ENCODE measurements around the gene CAMLG. TPM values are rescaled to one million over a fixed set of nuclear protein-coding genes. Genes with fewer than 3 reads are reported as not detected.

The CAMLG gene
- total and polyA plus RNA-seq, 2 donors (not counting 1 experiment from before 2014, with no cell fraction given) = 15.2 to 27.5 TPM

DNA sequence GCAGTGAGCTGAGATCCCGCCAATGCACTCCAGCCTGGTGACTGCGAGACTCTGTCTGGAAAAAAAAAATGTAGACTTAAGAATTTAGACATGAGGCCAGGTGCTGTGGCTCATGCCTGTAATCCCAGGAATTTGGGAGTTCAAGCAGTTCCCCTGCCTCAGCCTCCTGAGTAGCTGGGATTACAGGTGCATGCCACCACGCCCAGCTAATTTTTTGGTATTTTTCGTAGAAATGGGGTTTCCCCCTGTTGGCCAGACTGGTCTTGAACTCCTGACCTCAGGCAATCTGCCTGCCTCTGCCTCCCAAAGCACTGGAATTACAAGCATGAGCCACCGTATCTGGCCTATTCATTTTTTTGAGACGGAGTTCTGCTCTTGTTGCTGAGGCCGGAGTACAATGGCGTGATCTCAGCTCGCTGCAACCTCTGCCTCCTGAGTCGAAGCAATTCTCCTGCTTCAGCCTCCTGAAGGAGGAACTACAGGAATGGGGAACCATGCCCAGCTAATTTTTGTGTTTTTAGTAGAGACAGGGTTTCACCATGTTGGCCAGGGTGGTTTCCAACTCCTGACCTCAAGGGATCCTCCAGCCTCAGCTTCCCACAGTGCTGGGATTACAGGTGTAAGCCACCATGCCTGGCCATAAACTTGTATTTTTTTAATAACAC, 34.2 kb downstream of the CAMLG start:
- TF ChIP-seq, protein P1, sequence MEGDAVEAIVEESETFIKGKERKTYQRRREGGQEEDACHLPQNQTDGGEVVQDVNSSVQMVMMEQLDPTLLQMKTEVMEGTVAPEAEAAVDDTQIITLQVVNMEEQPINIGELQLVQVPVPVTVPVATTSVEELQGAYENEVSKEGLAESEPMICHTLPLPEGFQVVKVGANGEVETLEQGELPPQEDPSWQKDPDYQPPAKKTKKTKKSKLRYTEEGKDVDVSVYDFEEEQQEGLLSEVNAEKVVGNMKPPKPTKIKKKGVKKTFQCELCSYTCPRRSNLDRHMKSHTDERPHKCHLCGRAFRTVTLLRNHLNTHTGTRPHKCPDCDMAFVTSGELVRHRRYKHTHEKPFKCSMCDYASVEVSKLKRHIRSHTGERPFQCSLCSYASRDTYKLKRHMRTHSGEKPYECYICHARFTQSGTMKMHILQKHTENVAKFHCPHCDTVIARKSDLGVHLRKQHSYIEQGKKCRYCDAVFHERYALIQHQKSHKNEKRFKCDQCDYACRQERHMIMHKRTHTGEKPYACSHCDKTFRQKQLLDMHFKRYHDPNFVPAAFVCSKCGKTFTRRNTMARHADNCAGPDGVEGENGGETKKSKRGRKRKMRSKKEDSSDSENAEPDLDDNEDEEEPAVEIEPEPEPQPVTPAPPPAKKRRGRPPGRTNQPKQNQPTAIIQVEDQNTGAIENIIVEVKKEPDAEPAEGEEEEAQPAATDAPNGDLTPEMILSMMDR (IDR thresholded peaks at IDR 0.05) = no peak
- no peak for TF ChIP-seq EZH2 (IDR thresholded peaks at IDR 0.05; ENCODE audit: borderline replicate concordance, insufficient read depth, low read depth, low read length, poor library complexity, severe bottlenecking)
- no peaks in the 10 kb centered on the region for H4K20me1 ChIP-seq (ENCODE audit: control insufficient read depth, insufficient read depth, low read length, poor library complexity, severe bottlenecking)
- no peaks in the 10 kb centered on the region for H3K9me3 ChIP-seq (ENCODE audit: control extremely low read depth in 1 of 3, control insufficient read depth in 2 of 3, insufficient read depth in 1 of 3, low read length in 2 of 3)
- Mint-ChIP-seq H3K4me3 (no peak overlapping the region), H3K4me1 (peaks cover 4% of the 10 kb centered on the region), H3K9me3 (ENCODE audit: insufficient read depth) (no peaks in the 10 kb centered on the region), H3K27me3 (no peaks in the 10 kb centered on the region), H3K27ac (no peak overlapping the region)
- H3K79me2 ChIP-seq (ENCODE audit: control insufficient read depth, insufficient read depth, low read length) = no peaks in the 10 kb centered on the region
- ATAC-seq (ENCODE audit: low read depth) (no peak), DNase-seq (no peak)
- no peaks in the 10 kb centered on the region for H3K27me3 ChIP-seq (replicated peaks in 1 of 4; ENCODE audit: control extremely low read depth in 1 of 4, control insufficient read depth in 3 of 4, insufficient read depth in 4 of 4, low read length in 3 of 4)
- no peak overlapping the region for H3K4me3 ChIP-seq (ENCODE audit: control extremely low read depth in 1 of 5, extremely low read depth in 1 of 5, insufficient read depth in 1 of 5, low read depth in 2 of 5, low read length in 4 of 5)
- POLR2A ChIA-PET = no interaction called here
- intact Hi-C loops (cut with micrococcal nuclease) = no loop called here
- H3K36me3 ChIP-seq (replicated peaks in 1 of 2; ENCODE audit: control extremely low read depth in 1 of 2, control insufficient read depth in 1 of 2, extremely low read depth in 1 of 2, insufficient read depth in 2 of 2, low read length in 1 of 2) = peaks cover 8 to 47% of the 10 kb centered on the region in 2 experiments
- CTCF ChIA-PET = no interaction called here
- no peak overlapping the region for H3K9ac ChIP-seq (ENCODE audit: low read length)
- no peak overlapping the region for H2AFZ ChIP-seq (ENCODE audit: insufficient read depth, low read depth, low read length, poor library complexity, severe bottlenecking)
- H3K4me1 ChIP-seq (ENCODE audit: control insufficient read depth in 2 of 2, insufficient read depth in 2 of 2, low read length in 2 of 2) = no peaks in the 10 kb centered on the region
- H3K4me2 ChIP-seq (replicated peaks; ENCODE audit: low read depth, low read length, poor library complexity, severe bottlenecking) = no peak overlapping the region
- no peak overlapping the region for H3K27ac ChIP-seq (ENCODE audit: low read length in 2 of 2)
- 95% methylated on average over 10 of the region's 10 CpGs for WGBS (ENCODE audit: insufficient coverage)

DNA sequence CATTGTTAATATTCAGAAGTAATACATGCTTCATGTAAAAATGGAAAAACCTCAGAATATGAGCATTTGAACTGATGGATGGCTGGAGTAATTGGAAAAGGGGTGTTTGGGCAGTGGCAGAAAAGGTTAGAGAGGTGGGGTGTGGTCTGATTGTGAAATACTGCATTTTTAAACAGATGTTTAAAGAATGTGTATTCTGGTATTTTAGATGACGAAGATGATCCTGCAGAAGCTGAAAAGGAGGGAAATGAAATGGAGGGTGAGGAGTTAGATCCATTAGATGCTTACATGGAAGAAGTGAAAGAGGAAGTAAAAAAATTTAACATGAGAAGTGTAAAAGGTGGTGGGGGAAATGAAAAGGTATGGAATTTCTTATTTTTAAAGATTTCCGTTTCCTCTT, 39.0 kb downstream of the CAMLG start:
- H3K4me2 ChIP-seq (replicated peaks; ENCODE audit: low read depth, low read length, poor library complexity, severe bottlenecking) = no peak overlapping the region
- no peak overlapping the region for H3K4me3 ChIP-seq (ENCODE audit: control extremely low read depth in 1 of 5, extremely low read depth in 1 of 5, insufficient read depth in 1 of 5, low read depth in 2 of 5, low read length in 4 of 5)
- H3K4me1 ChIP-seq (ENCODE audit: control insufficient read depth in 2 of 2, insufficient read depth in 2 of 2, low read length in 2 of 2) = no peaks in the 10 kb centered on the region
- TF ChIP-seq, protein P1 (IDR thresholded peaks at IDR 0.05) = no peak
- TF ChIP-seq EZH2 (IDR thresholded peaks at IDR 0.05; ENCODE audit: borderline replicate concordance, insufficient read depth, low read depth, low read length, poor library complexity, severe bottlenecking) = no peak
- Mint-ChIP-seq H3K4me1 (peaks cover 5% of the 10 kb centered on the region), H3K27ac (peak overlapping the region; percentile 23), H3K4me3 (no peak overlapping the region), H3K9me3 (ENCODE audit: insufficient read depth) (no peaks in the 10 kb centered on the region), H3K27me3 (no peaks in the 10 kb centered on the region)
- peak overlapping the region in 1 of 2 donors; percentile 48 for H3K27ac ChIP-seq (ENCODE audit: low read length in 2 of 2)
- H2AFZ ChIP-seq (ENCODE audit: insufficient read depth, low read depth, low read length, poor library complexity, severe bottlenecking) = no peak overlapping the region
- intact Hi-C loops (cut with micrococcal nuclease) = no loop called here
- no peaks in the 10 kb centered on the region for H3K79me2 ChIP-seq (ENCODE audit: control insufficient read depth, insufficient read depth, low read length)
- H3K9ac ChIP-seq (ENCODE audit: low read length) = no peak overlapping the region
- DNase-seq (no peak), ATAC-seq (ENCODE audit: low read depth) (no peak)
- no peaks in the 10 kb centered on the region for H4K20me1 ChIP-seq (ENCODE audit: control insufficient read depth, insufficient read depth, low read length, poor library complexity, severe bottlenecking)
- ChIA-PET CTCF (interaction anchor here (0.7 to 0.9 kb wide), 2 partner anchors 17 to 55 kb away, joined by 3 read pairs; no protein-coding TSS in a partner anchor), POLR2A (no interaction called here)
- H3K27me3 ChIP-seq (replicated peaks in 1 of 4; ENCODE audit: control extremely low read depth in 1 of 4, control insufficient read depth in 3 of 4, insufficient read depth in 4 of 4, low read length in 3 of 4) = no peaks in the 10 kb centered on the region
- peaks cover 11 to 58% of the 10 kb centered on the region in 2 experiments for H3K36me3 ChIP-seq (replicated peaks in 1 of 2; ENCODE audit: control extremely low read depth in 1 of 2, control insufficient read depth in 1 of 2, extremely low read depth in 1 of 2, insufficient read depth in 2 of 2, low read length in 1 of 2)
- no peaks in the 10 kb centered on the region for H3K9me3 ChIP-seq (ENCODE audit: control extremely low read depth in 1 of 3, control insufficient read depth in 2 of 3, insufficient read depth in 1 of 3, low read length in 2 of 3)
- WGBS (ENCODE audit: insufficient coverage) = 65% methylated on average over 2 of the region's 2 CpGs
